ENCODE results near the gene MYADML2.
A peak's percentile ranks its signal among the peaks of the same experiment; 100 is the strongest.

The MYADML2 gene

DNA sequence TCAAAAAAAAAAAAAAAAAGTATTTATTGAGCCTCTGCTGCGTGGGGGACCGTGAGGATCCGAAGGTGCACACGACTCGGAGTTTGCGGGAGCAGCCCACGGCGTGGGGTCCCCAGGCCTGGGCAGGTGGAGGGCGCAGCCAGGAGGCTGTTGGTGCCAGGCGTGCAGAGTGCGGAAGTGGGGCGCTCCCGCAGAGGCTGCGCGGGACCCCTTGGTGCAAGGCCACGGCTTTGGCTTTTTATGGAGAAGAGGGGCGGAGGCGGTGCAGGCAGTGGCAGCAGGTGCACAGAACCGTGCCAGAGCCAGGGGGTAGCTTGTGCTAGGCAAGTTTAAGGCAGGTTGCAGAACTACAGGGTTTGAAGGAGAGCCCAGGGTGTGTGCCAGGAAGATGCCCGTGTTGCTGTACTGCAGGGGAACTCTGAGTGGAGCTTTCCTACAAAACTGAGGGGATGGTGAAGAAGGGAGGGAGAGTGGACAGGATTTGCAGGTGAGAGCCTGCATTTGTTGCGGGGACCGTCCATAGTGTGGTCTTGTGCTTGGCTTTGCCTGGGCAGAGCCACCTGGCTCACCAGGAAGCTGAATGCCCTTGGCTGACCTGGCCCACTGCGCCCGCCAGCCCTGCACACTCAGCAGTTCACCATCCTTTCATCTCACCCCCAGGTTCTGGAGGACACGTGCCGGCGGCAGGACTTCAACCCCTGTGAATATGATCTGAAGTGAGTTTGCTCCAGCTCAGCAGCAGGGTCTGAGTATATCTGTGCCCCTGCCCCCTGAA, 31.7 kb upstream of the MYADML2 start:
- DNase-seq: no peak
- ATAC-seq: no peak

DNA sequence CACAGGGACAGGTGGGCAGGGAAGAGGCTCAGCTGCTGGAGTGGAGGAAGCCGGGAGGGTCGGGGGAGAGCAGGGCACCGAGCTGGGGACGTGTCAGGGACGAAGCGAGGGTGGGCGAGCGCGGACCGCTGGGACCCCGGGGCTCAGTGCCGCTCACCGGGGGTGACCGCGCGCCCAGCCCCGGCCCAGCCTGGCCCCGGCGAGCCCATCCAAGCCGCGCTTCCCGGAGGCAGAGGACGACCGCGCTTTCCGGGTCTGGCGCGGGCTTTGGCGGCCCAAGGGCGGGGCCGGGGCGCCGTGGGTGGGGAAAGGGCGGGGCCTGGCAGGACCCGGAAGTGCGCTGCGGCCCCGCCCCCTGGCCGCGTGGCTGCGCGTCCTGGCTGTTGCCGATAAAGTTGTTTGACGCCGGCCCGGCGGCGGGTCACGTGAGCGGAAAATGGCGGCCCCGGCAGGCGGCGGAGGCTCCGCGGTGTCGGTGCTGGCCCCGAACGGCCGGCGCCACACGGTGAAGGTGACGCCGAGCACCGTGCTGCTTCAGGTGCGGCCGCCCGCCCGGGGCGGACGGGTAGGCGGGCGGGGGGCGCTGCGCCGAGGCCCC, 30.3 kb upstream of the MYADML2 start, which contains the start of gene ASPSCR1:
Gene ASPSCR1 (plus strand): TSS at position 419 of the 598 bp plus-strand sequence. CDS start 18 bp downstream, at position 437.
- ATAC-seq (peak; percentile 89), DNase-seq (peak; percentile 95)

DNA sequence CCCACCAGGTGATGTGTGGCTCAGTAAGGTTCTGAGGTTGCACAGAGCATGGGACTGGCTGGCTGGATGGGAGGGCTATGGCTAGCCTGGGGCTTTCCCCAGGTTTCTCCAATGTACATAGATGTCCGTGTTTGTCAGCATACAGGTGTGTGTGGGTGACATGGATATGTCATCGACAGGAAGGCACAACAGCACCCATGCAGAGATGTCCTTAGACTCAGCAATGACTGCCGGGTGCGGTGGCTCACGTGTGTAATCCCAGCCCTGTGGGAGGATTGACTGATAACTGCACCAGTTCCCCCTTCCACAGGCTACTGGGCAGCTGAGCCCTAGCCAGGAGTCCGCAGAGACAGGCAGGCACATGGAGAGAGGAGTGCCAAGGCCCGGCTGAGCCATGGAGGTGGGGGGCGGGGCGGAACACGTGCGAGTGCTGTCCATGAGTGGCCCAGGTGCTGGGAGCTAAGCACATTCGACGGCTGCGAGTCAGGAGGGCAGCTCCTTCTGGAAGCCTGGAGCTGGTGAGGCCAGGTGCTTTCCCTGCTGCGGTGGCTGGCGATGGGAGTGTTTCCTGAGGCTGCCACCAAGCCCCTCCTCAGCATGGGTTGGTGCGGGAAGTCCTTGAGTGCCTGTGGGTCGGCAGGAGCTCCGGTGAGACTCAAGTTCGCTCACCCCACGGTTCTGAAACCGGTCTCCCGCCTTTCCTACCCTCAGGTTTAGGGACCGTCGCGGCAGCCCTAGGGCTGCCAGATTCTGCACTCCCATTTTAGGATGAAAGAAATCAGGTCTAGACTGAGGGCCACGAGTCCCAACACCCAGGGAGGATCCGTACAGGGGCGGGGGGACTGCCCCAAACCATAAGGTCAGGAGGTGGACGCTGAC, 29.5 kb upstream of the MYADML2 start:
- ATAC-seq (peak; percentile 8), DNase-seq (peak; percentile 60)

DNA sequence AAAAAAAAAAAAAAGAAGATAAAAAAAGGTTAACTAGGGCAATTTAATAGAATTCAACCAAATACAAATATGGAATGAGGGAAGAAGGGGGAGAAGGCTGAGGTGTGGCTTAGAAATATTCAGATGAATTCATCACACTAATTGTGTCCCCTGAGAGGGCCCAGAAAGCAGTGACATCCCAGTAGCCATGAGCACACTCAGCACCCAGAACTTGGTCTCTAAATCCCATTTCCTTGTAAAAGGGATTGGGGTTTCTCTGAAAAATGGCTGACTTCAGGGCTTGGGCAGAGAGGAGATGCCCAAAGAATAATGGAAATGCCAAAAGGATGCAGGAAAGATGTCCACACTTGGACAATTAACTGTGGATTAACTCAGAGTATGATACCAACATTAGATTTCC, 26.4 kb upstream of the MYADML2 start:
- DNase-seq: no peak
- ATAC-seq: no peak

DNA sequence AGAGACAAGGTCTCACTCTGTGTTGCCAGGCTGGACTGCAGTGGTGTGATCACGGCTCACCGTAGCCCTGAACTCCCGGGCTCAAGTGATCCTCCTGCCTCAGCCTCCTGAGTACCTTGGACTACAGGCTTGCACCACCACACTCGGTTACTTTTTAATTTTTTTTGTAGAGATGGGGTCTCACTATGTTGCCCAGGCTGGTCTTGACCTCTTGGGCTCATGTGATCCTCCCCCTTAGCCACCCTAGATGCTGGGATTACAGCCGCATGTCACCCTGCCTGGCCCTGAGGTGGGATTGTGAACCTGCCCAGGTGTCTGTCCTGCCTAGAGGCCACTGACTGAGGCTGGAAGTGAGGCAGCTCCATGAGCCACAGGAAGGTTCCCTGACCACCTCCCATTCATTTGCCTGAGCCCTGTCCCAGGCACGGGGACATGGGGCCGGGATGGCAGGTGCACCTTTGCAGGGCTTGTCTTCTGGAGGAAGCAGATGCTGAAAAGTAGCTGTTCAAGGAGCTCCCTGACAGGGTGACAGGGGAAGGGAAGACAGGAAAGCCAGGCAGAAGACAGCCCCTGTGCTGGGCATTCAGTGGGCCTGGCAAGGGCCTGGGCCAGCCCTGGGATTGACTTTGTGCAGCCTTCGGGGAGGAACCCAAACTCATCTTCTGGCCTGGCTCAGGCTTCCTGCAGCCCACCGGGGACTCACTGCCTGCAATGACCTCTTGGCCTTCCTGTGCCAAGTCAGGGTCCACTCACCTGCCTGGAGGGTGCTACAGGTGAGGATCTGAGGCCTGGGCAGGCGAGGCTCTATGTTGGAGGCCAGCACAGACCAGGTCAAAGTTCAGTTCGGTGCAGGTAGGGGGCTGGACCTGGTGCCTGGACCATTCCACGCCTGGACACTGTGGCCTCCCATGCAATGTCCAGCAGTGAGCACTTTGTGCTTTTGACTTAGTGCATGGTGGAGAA, 22.1 kb upstream of the MYADML2 start:
- ATAC-seq (no peak), DNase-seq (no peak)

DNA sequence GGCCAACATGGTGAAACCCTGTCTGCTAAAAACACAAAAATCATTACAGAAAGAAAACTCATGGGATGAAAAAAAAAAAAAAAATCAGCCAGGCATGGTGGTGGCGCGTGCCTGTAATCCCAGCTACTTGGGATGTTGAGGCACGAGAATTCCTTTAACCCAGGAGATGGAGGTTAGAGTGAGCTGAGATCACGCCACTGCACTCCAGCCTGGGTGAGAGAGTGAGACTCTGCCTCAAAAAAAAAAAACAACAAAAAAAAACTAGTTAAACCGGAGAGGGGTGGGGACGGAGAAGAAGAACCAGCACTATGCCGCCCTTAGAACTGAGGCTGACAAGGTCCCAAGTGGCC, 21.3 kb upstream of the MYADML2 start:
- ATAC-seq (no peak), DNase-seq (no peak)

DNA sequence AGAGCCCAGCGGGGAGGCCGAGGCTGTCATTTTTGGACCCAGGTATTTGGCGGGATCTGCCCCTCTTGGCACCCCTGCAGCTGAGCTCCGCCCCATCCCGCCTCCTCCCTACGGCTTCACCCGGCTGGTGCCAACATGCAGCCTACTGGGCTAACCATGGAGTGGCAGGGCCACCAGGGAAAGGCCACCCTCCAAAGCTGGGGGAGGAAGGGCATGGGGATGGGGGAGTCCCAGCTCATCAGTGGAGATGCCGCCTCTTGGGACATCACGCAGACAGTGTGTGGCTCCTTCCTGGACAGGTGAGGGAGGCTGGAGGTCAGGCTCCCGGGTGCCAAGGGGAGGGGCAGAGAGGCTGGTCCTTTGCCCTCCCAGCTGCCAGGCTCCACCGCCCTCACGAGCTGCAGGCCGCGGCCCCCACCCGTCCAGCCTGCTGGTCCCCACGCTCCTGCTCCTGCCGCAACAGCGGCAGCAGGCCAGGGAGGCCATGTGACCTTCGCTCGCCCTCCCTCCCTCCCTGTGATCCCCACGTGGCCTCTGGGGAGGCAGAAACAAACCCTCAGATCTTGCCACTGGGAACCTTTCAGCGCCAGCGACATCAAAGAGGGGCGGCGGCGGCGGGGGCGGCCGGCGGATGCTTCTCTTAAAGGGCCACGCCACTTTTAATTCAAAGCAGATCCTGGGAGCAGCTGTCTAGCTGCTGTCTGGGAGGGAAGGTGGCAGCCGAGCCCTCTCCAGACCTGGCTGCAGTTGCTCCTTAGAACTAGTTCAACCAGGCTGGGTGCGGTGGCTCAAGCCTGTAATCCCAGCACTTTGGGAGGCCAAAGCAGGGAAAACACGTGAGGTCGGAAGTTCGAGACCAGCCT, 20.7 kb upstream of the MYADML2 start:
- DNase-seq (peak; percentile 90), ATAC-seq (peak; percentile 94)

DNA sequence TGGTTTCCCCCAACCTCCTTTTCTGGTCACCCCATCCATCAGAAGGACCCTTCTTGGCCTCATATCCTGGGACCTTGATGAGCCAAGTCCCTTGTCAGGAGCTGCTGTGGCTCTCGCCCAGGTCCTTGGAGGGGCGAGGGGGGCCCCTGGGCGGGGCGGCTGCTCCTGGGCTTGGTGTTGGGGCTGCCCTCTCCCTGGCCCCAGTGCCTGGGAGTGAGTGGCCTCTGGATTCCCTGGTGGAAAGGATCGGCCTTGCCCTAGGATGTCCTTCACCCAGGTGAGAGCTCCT, 20.2 kb upstream of the MYADML2 start:
- no peak for DNase-seq
- ATAC-seq: no peak

DNA sequence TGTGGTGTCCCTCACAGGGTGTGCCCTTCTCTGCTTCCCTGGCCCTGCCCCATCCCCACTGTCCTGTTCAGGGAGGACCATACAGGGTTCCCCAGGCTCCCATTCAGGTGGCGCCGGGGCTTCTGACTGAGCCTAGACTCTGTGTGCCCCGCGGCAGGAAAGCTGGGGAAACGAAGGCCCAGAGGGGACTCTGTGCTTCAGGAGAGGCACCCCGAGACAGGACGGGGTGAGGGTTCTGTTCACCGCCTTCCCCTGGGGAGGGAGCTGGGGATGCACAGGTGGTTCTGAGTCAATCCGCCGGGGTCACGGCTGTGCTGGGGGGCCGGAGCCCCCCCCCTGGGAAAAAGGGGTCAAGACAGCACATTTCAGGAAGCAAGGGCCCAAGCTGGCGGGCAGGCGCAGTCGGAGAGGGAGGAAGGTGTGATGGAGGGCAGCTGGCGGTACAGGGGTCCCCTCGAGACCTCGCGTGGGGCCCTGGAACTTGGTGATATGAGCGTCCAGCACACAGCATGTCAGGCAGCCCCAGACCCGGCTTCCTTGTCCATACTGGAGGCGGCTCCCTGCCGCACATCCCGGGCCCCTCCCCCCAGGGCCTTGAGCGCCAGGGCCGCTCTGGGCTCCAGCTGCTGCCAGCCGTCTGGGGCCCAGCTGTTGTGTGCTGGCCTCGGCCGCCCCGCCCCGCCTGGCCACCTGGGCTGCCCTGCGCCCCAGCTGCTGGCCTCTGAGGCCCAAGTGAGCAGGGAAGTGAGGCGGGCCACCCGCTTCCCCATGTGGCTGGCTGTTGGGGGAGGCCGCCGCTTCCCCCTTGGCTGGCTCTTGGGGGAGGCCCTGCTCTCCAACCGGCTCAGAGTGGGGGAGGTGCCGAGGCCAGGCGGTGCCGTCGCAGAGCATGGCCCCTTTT, 19.6 kb upstream of the MYADML2 start:
- ATAC-seq (no peak), DNase-seq (no peak)

DNA sequence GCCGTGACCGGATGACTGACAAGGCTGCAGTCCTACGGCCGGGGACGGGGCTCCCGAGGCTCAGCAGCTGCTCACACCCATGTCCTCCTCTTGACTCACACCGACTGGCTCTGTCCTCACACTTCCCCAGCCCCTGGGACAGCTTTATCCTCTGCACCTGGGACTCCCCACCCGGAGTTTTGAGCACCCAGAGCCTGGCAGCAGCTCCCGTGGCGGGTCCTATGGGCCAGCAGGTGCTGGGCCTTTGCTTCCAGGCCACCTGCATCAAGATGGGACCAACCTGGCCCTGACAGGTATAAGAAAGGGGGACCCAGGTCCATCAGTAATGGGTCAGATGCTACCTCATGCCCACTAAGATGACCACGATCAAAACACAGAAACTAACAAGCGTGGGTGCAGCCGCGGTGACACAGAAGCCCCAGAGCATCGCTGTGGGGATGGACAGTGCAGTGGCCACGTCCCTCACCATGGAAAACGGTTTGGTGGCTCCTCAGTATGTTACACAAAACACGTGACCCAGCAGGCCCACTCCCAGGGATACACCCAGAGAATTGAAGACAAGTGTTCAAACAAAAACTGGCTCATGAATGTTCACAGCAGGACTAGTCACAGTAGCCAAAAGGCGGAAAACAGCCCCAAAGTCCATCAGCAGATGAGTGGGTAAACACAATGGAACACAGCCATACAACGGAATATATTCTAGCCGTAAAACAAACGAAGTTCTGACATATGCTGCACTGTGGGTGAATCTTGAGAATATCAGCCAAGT, 17.2 kb upstream of the MYADML2 start:
- no peak for DNase-seq
- ATAC-seq: no peak

DNA sequence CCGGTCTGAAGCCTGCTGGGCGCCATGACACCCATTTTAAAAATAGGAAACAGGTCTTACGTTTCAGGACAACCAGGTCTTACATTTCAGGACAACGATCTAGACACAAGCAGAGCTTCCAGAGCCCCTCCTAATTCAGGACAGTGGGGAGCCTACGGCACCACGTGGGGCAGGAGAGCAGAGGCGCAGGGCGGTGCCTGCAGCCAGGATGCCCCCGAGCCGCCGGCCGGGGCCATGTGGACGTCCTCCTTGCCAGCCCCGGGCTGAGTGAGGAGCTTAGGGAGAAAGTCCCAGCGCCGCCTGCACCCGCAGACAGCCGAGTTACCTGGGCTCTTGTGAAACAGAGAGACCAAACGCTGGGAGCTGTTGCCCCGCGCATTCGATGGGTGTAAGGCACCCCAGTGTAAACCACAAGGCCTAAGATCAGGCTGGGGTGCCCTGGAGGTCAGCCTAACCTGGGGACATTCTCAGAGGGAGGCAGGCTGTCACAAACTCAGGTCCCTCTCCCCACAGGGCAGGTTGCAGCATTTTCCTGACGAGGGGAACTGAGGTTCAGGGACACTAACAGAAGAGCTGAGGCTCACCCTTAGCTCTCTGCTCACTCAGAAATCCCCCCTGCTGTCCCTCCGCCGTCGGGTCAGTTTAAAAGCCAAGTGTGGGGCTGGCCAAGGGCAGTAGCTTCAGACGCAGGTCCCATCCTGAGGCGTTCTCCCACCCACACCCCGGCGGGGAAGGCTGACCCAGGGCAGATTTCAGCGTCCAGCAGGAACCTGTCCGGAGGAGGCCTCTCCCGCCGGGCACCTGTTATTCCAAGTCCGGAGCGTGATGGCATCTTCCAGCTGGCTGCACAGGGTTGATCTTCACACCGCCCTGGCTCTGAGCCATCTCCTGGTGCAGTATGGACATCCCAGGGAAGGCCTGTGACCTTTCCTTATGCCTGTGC, 15.7 kb upstream of the MYADML2 start:
- no peak for DNase-seq
- no peak for ATAC-seq

DNA sequence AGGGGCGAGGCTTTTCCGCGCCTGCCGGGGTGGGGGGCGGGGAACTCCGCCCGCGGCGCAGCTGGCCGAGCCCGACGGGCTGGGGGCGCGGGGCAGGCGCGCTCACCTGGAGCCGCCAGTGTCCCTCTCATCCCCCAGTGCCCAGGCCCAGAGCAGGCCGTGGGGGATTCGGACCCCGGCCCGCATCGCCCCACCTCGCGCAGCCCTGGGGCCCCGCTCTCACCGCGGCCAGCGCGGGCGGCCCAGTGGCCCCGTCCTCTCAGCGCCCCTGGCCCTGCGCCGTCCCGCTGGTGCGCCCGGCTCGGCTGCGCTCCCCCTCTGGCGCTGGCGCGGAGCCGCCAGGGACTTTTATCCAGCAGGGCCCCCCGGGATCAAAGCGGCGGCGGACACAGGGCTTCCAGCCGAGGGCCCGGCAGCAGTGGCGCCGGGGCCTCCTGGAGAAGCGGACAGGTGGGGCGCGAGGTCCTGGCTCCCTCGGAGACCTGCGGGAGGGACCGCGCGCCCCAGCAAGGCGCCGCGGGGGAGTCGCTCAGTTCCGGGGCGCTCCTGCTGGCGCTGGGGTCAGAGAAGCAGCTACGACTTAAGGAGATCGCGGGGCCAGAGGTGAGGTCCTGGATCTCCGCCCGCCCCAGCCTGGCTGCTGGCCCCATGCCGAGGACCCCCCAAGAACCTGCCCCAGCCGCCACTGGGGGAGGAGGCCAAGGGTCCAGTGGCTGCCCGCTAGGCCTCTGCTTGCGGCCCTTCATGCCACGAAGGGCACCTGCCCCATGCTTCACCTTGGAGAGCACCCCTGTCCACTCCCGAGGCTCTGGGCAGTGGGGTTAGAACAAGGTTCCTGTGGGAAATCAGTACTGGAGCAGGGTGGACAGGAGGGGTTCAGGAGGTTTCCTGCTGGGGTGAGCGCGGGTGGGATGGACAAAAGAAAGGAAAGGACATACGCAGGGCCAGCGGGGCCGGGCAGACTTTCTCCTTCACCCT, 14.8 kb upstream of the MYADML2 start:
- no peak for DNase-seq
- ATAC-seq: no peak

DNA sequence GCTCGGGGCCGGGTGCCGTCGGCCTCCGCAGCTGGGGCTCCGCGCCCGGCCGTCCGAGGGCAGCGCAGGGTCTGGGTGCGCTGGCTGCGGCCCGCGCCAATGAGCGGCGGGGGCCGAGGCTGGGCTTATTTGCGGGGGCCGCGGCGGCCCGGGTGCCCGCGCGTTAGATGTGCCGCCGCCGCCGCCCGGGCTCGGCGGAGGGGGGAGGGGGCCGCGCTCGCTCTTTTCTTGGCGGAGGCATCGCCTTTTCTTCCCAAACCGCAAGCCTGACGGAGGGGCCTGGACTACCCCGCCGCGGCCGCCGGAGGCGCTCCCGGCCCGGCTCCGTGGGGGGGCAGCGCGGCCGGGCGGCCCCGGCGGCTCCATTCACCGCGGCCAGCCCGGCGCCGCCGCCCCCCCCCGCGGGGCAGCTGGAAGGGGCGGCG, 14.1 kb upstream of the MYADML2 start, which contains the start of gene NOTUM:
Gene NOTUM (minus strand): TSS at position 101 of the 425 bp plus-strand sequence. CDS start 278 bp downstream, outside the sequence.
- ATAC-seq: no peak
- DNase-seq: no peak

DNA sequence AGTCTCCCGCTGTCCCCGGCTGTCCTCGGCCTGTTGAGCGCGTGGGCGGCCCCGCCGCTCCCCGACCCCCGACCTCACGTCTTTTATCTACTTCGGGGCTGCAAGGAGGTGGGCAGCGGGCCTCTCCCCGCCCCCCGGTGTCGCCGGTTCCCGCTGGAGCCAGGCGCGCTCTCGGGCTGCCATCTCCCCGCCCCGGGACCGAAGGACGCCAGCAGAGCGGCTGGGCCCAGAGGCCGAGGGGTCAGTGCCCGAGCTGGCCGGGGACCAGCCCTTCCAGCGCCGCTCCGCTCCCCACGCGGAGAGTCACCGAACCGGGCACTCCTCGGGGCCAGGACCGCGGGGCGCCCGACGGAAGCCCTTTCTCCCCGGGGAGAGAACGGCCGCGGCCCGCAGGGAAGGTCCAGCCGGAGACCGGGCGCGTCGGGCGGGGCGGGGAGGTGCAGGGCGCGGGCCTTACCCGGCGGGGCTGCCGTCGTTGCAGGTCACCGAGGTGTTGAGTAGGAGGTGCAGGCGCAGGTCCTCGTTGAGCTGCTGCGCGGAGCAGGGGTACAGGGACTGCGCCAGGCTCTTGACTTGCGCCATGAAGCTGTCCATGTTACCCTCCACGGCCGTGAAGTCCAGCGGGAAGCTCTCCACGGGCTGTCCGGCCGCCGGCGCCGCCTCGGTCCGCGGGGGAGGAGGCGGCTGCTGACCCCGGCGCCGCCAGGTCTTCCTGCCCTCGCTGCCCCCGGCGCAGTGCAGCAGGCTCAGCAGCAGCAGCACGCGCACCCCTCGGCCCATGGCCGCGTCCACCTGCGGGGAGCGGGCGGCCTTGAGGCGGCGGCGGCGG, 13.3 kb upstream of the MYADML2 start:
- DNase-seq (no peak), ATAC-seq (no peak)

DNA sequence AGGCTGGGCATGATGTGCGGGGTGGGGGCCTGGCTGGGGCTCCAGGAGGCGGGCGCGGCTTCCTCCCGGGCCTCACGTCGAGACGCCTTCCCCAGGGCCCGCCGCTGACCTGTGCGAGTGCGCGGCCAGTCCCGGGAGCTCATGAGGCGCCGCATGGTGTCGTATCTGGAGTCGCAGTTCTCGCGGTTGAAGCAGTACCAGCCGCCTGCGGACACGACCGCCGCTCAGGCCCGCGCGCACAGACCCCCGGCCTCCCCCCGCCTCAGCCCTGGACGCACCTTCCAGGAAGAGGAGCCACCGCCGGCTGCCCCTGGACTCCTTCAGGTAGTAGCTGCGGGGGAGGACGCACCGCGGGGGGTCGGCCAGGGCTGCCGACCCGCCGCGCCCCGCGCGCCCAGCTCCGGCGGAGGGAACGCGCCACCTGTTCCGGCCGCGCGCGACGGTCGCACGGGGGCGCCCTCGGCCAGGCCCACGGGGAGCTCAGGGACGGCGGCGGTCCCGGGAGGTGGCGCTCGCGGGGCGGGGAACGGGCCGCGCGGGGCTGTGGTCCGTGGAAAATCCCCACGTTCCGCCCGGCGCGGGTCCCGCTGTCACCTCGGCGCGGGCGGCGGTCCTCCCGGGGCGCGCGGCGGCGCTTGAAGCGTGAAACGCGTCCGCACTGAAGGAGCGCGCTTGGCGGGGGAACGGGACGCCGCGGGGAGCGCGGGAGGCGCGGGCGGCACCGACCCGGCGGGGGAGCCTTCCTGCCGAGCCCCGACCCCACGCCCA, 12.5 kb upstream of the MYADML2 start:
- DNase-seq (peak; percentile 88), ATAC-seq (peak; percentile 92)
